ENCODE measurements around the gene ASTN1.

Gene ASTN1

GRCh38 chr1:176943783-176944182, 220.7 kb downstream of the ASTN1 start:
- CTCF ChIA-PET: no interaction called here
- no peak for TF ChIP-seq CTCF (conservative IDR thresholded peaks at IDR 0.05; ENCODE audit: low read depth)
- no peak for DNase-seq (ENCODE audit: low spot score)
- H3K27ac ChIP-seq: no peak overlapping the region
- POLR2A ChIA-PET (ENCODE audit: low non-redundant PET): no interaction called here

GRCh38 chr1:176942346-176942745, 222.2 kb downstream of the ASTN1 start:
- CTCF ChIA-PET: interaction anchor here (0.6 kb wide), 1 partner anchor 38 kb away, joined by 3 read pairs; no protein-coding TSS in a partner anchor
- POLR2A ChIA-PET (ENCODE audit: low non-redundant PET): no interaction called here
- TF ChIP-seq CTCF (conservative IDR thresholded peaks at IDR 0.05; ENCODE audit: low read depth): no peak

GRCh38 chr1:176939993-176940392, 224.5 kb downstream of the ASTN1 start:
- ChIA-PET CTCF (interaction anchor here (0.6 kb wide), 2 partner anchors 90 to 1008 kb away, joined by 3 read pairs; no protein-coding TSS in a partner anchor), POLR2A (ENCODE audit: low non-redundant PET) (interaction anchor here (0.5 kb wide), 1 partner anchor 327 kb away, joined by 11 read pairs; no protein-coding TSS in a partner anchor)
- no peak overlapping the region for H3K27ac ChIP-seq
- DNase-seq (ENCODE audit: low spot score): no peak
- no peak for TF ChIP-seq CTCF (conservative IDR thresholded peaks at IDR 0.05; ENCODE audit: low read depth)

More at GRCh38 chr1:176942346-176942745, 222.2 kb downstream of the ASTN1 start:
- no peak for DNase-seq (ENCODE audit: low spot score)
- H3K27ac ChIP-seq: no peak overlapping the region

- ChIA-PET POLR2A (ENCODE audit: low non-redundant PET) (no interaction called here), CTCF (no interaction called here)
- no peak overlapping the region for H3K27ac ChIP-seq
- no peak for DNase-seq (ENCODE audit: low spot score)
- no peak for TF ChIP-seq CTCF (conservative IDR thresholded peaks at IDR 0.05; ENCODE audit: low read depth)
Observed at GRCh38 chr1:176938375-176938774, 226.1 kb downstream of the ASTN1 start.

- H3K27ac ChIP-seq: no peak overlapping the region
- POLR2A ChIA-PET (ENCODE audit: low non-redundant PET): no interaction called here
- no peak for DNase-seq (ENCODE audit: low spot score)
- no peak for TF ChIP-seq CTCF (conservative IDR thresholded peaks at IDR 0.05; ENCODE audit: low read depth)
- CTCF ChIA-PET: no interaction called here
Observed at GRCh38 chr1:176934370-176934769, 230.1 kb downstream of the ASTN1 start.

GRCh38 chr1:176932114-176933104, 232.1 kb downstream of the ASTN1 start:
- ChIA-PET CTCF (no interaction called here), POLR2A (ENCODE audit: low non-redundant PET) (no interaction called here)
- no peak for DNase-seq (ENCODE audit: low spot score)
- no peak overlapping the region for H3K27ac ChIP-seq
- no peak for TF ChIP-seq CTCF (conservative IDR thresholded peaks at IDR 0.05; ENCODE audit: low read depth)

Measured in RWPE1 (cell line).